C4-2B (cell line): Measurements from ENCODE around the gene PRPSAP1.
A peak's percentile ranks its signal among the peaks of the same experiment; 100 is the strongest.

Source experiments
- H3K27ac ChIP-seq: fragments of 450-650 bp; 2 replicates; pipeline ENCODE4 v1.5.1; 2017
- ZFX ChIP-seq: fragments of 450-650 bp; IDR thresholded peaks from 2 replicates; pipeline ENCODE4 v1.6.1; 2017
- TF ChIP-seq, protein P1 (sequence below): fragments of 450-650 bp; conservative IDR thresholded peaks from 2 replicates; pipeline ENCODE4 v1.5.1; 2017; ENCODE audit warnings: mild to moderate bottlenecking

PRPSAP1 gene

DNA sequence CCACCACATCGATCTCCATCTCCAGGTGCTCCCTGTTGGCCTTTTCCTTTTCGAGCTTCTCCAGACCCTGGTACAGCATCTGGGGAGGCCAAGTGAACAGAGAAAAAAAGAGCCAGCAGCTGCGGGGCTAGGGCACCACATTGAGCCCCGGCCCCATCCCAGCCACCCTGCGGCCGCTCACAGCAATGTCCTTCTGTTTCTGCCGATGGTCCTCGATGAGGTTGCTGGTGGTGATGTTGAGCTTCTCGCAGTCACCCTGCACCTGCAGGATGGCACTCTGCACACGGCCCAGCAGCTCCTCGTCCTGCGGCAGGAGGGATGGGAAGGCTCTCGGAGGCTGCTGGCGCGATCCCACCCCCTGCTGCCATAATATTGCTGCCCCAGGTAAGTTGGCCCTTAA lies 73.1 kb downstream of the PRPSAP1 start:
- TF ChIP-seq ZFX: no peak
- TF ChIP-seq, protein P1, sequence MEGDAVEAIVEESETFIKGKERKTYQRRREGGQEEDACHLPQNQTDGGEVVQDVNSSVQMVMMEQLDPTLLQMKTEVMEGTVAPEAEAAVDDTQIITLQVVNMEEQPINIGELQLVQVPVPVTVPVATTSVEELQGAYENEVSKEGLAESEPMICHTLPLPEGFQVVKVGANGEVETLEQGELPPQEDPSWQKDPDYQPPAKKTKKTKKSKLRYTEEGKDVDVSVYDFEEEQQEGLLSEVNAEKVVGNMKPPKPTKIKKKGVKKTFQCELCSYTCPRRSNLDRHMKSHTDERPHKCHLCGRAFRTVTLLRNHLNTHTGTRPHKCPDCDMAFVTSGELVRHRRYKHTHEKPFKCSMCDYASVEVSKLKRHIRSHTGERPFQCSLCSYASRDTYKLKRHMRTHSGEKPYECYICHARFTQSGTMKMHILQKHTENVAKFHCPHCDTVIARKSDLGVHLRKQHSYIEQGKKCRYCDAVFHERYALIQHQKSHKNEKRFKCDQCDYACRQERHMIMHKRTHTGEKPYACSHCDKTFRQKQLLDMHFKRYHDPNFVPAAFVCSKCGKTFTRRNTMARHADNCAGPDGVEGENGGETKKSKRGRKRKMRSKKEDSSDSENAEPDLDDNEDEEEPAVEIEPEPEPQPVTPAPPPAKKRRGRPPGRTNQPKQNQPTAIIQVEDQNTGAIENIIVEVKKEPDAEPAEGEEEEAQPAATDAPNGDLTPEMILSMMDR: no peak
- peak overlapping the region; percentile 70 for H3K27ac ChIP-seq

DNA sequence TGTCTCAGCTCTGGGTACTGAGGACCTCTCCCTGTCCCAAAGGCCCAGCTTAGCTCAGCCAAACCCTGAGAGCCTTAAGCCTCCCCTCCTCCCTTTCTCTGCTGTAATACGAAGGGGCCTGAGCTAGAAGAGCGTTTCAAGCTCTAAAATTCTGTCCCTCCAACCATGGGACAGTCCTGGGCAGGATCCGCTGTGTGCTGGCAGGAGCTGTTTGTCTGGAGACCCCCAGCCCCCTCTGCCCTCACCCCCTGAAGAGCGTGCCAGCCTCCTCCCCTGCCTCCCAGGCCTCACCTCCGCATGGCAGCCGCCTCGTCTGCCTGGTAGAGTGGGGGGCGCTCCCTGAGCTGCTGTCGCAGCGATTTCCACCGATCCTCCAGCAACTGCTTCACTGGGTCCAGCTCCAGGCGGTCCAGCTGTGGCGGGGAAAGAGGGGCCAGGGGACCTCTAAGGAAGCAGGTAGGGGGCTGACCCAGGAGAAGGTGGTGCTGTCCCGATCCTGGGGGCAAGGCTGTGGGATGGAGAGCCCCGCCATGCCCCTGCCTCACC lies 73.9 kb downstream of the PRPSAP1 start:
- H3K27ac ChIP-seq: peak overlapping the region; percentile 85
- no peak for TF ChIP-seq ZFX
- TF ChIP-seq, protein P1: no peak; the same call in 1 of the 2 replicates

DNA sequence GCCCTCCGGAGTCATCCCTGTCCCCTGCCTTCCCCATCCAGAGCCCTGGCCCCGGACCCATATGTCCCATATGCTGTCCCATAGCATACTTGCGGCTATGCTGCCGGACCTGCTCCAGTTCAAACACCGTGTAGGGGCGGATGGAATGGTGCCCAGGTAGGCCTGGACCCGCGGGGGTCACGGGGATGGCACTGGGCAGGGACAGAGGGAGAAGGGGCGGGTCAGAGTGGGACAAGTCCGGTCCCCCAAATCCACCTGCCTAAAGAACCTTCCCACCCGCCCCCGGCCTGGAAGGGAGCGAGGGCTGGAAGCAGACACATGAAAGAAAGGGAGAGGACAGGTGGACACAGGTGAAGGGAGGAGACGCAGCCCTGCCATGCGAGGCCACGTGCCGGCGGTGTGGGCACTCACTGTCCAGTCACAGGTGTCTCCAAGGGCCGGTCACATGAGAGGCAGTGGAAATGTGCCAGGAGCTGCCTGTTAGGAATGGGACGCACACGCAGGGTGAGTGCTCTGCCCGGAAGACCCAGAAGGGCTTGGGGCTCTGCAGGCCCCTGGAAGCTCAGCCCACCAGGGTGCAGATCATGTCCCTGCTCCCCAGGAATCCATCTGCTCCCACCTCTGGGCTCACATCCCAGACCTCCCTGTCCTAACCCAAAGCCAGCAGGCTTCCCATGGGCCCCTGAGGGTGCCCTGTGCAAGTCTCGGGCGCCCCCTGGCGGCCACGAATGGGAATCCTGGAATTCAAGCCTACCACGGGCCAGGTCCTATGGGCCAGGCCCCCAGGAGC lies 74.6 kb downstream of the PRPSAP1 start:
- peak overlapping the region; percentile 85 for H3K27ac ChIP-seq
- TF ChIP-seq, protein P1: peak; percentile 99
- peak; percentile 30; the same call in 1 of the 2 replicates for TF ChIP-seq ZFX

DNA sequence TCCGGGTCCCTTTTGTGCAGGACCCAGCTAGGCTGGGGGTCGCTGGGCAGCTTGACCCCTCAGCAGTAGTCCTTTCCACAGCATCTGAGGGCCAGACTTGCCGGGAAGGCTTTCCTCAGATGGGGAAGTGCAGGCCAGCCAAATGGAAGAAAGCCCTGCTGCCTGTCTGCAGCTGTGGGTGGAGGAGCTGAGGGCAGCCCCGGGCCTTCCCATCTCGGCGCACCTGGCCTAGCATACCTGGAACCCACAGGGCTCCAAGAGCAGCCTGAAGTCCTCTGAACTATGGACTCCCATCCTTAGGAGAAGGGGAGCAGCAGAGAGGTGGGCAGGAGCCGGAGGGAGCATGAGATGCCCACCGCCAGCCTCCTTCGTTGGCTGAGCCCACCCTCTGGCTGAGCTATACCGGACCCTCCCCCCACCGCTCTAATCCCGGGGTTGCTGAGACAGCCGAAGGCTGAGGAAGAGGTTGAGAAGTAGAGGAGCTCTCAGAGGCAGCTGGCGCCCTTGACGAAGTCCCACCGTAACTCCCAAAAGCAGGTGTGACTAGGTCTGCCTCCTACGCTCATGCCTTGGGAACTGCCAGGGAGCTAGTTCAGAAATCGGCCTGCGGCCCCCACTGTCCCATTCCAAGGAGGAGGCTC lies 75.3 kb downstream of the PRPSAP1 start:
- TF ChIP-seq, protein P1: no peak
- TF ChIP-seq ZFX: no peak
- H3K27ac ChIP-seq: peak overlapping the region; percentile 85

DNA sequence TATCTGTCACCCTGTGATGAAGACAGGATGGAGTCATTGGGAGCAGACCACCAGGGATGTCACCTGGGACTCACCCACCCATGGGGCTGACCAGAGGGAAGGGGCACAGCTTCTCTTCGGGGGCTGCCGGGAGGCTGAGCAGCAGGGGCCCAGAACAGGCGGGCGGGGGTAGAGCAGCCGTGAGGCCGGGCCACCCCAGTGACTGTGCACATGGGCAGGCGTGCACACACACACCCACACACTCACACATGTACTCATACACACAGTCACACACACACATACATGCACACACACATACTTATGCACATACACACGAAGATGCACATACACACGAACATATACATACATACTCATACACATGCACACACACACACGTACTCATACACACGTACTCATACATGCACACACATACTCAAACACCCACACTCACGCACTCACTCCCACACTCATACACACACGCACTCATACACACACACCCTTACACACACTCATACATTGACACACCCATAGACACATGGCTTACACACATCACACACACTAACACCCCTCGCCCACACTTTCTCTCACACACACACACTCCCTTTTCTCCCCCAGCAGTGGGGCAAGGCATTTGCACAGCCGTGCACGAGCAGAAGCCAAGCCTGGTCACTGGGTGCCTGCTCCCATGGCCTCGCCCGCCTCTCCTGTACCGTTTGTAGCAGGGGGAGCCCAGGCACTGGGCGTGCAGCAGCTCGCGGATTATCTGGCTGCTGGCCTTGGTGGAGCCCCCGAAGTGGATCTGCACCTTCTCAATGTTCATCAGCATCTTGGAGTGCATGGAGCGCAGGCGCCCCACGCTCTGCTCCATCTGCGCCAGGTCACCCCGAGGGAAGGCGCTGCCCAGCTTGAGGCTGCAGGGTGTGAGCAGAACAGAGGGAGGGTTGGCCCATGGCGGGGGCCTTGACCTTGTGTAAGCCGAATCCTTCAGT lies 76.1 kb downstream of the PRPSAP1 start:
- TF ChIP-seq, protein P1: no peak
- no peak for TF ChIP-seq ZFX
- H3K27ac ChIP-seq: peak overlapping the region; percentile 85

DNA sequence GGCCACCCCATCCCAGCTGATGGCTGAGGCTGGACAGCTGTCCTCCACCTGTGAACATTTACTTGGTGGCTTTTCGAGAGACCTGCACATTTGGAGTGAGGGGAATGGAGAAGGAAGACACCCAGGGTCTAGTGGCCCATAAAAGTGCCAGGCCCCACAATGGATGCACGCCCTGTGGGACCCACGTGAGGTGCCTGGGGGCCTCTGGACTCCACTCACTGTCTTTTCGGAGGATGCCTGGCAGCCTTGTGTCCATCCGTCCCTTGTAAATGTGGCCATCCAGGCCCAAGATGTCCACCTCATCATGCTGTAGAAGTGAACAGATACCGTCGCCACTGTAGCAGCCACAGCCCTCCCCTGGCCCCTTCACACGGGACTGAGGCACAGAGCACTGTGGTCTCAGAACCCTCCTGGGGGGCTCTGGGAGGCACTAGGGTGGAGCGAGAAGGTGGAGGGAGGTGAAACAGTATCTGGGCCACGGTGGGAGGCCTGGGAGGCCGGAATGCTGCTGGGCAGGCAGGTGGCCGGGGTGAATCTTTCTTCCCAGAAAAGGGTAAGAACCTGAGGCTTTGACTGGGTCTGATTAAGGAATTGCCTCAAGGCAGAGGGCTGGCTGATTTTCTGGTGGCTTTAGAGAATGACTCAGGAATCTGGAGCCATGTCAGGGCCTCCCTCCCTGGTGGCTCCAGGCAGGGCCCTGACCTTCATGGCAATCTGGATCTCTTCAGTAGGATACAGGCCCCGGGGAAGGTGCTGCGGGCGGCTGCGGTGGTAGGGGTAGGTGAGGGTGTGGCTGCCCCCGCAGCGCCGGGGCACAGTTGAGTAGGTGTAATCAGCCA lies 77.0 kb downstream of the PRPSAP1 start:
- H3K27ac ChIP-seq: peak overlapping the region; percentile 5; the same call in 1 of the 2 replicates
- TF ChIP-seq, protein P1: no peak
- no peak for TF ChIP-seq ZFX
